GM18867 (cell line): Measurements from ENCODE around the gene DSCAML1.

ENCODE experiments used
- ATAC-seq: cut with Tn5 transposase; IDR thresholded peaks from one replicate; pipeline ENCODE4 v1.9.1; 2021; ENCODE audit warnings: mild to moderate bottlenecking, moderate library complexity; ENCODE audit not compliant: unreplicated experiment

Gene DSCAML1

GRCh38 chr11:117506971-117507370, 290.0 kb downstream of the DSCAML1 start:
- no peak for ATAC-seq

- ATAC-seq: no peak
These were observed 291.6 kb downstream of the DSCAML1 start for GRCh38 chr11:117505285-117505970.

- no peak for ATAC-seq
These were observed 294.3 kb downstream of the DSCAML1 start for GRCh38 chr11:117502779-117503100.

- ATAC-seq: no peak
These were observed 294.8 kb downstream of the DSCAML1 start for GRCh38 chr11:117502015-117502778.

GRCh38 chr11:117501237-117501898, 295.6 kb downstream of the DSCAML1 start:
- ATAC-seq: no peak

- ATAC-seq: no peak
These were observed 298.2 kb downstream of the DSCAML1 start for GRCh38 chr11:117498791-117499190.

- no peak for ATAC-seq
These were observed 299.6 kb downstream of the DSCAML1 start for GRCh38 chr11:117497206-117497951.

- no peak for ATAC-seq
These were observed 301.7 kb downstream of the DSCAML1 start for GRCh38 chr11:117495357-117495756.

- no peak for ATAC-seq
These were observed 304.3 kb downstream of the DSCAML1 start for GRCh38 chr11:117492578-117493251.

GRCh38 chr11:117490911-117491310, 306.1 kb downstream of the DSCAML1 start:
- ATAC-seq: no peak

GRCh38 chr11:117489999-117490679, 306.9 kb downstream of the DSCAML1 start:
- no peak for ATAC-seq

- ATAC-seq: no peak
These were observed 307.7 kb downstream of the DSCAML1 start for GRCh38 chr11:117488996-117489952.

GRCh38 chr11:117486059-117486458, 311.0 kb downstream of the DSCAML1 start:
- ATAC-seq: no peak

GRCh38 chr11:117484156-117484555, 312.9 kb downstream of the DSCAML1 start:
- no peak for ATAC-seq

GRCh38 chr11:117483372-117483771, 313.6 kb downstream of the DSCAML1 start:
- no peak for ATAC-seq

- no peak for ATAC-seq
These were observed 314.1 kb downstream of the DSCAML1 start for GRCh38 chr11:117482881-117483280.

GRCh38 chr11:117481885-117482284, 315.1 kb downstream of the DSCAML1 start:
- ATAC-seq: no peak

GRCh38 chr11:117481036-117481435, 316.0 kb downstream of the DSCAML1 start:
- ATAC-seq: no peak

GRCh38 chr11:117480221-117480620, 316.8 kb downstream of the DSCAML1 start:
- ATAC-seq: no peak
